ENCODE data around the gene DDX47. TPM values are rescaled to one million over a fixed set of nuclear protein-coding genes. Genes with fewer than 3 reads are reported as not detected.

The DDX47 gene
- total and polyA plus RNA-seq, 9 of the 15 experiments (the other 6 are each of a cell fraction or from before 2014, with no cell fraction given): 39.4 to 186 (median 64.4) TPM

DNA sequence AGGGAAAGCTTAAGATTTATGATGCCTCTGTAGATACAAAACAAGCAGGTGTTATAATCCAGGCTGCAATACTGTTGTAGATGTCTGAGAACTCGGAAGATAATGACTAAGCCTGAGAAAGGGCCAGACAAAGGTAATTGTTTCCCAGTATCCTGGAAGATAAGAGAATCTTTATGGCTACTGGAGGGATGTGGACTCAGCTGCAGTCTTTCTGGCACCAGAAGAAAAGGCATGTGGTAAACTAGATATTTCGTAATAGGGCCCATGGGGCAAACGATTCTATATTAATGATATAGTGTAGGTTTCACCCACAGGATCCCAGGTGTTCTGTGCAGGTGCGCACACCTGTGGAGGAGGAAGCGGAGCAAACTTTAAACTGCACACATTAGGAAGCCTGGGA lies 36.9 kb upstream of the DDX47 start:
- WGBS (ENCODE audit: insufficient coverage, low coverage, missing lambda C conversion rate): 8% methylated on average over 5 of the region's 5 CpGs
- FAIRE-seq (no peak), DNase-seq (ENCODE audit: extremely low read depth in 1 of 4, low spot score in 3 of 4) (no peak), ATAC-seq (no peak)
- no peak overlapping the region for H3K4me3 ChIP-seq
- CTCF ChIA-PET (ENCODE audit: low intra/inter-chr PET ratio): no interaction called here
- peaks cover 0 to 6% of the 10 kb centered on the region in 2 experiments; a peak in 2 of 5 replicates for H3K4me1 ChIP-seq (replicated peaks in 1 of 2; ENCODE audit: control insufficient read depth in 2 of 2, insufficient read depth in 2 of 2, low read length in 2 of 2)
- intact Hi-C loops (cut with micrococcal nuclease) (no loop called here), in situ Hi-C loops (cut with MboI) (no loop called here)
- no peaks in the 10 kb centered on the region for H3K9me1 ChIP-seq (ENCODE audit: control insufficient read depth, insufficient read depth, low read length)
- H4K20me1 ChIP-seq (replicated peaks; ENCODE audit: control insufficient read depth, insufficient read depth, low read length): no peaks in the 10 kb centered on the region
- POLR2A ChIA-PET: no interaction called here
- no peak for TF ChIP-seq HDGF (IDR thresholded peaks at IDR 0.05)
- TF ChIP-seq SOX6 (IDR thresholded peaks at IDR 0.05): peak; percentile 70
- TF ChIP-seq CEBPB (tag; IDR thresholded peaks at IDR 0.05): peak; percentile 60
- TF ChIP-seq CEBPG (CRISPR knock-in tag; IDR thresholded peaks at IDR 0.05): no peak
- TF ChIP-seq CEBPG (tag; conservative IDR thresholded peaks at IDR 0.05 in 1 of 2, IDR thresholded peaks at IDR 0.05 in 1 of 2): peak; percentile 61 to 72
- no peaks in the 10 kb centered on the region for H3K9me3 ChIP-seq (replicated peaks; ENCODE audit: control insufficient read depth, insufficient read depth, low read depth, low read length)
- no peaks in the 10 kb centered on the region for H3K79me2 ChIP-seq (ENCODE audit: control insufficient read depth, insufficient read depth, low read length)
- H3K4me2 ChIP-seq (ENCODE audit: insufficient read depth, low read length): no peak overlapping the region
- H2AFZ ChIP-seq (ENCODE audit: low read depth, low read length): no peak overlapping the region
- no TSS peak for BruUV-seq (replicated peaks)
- H3K36me3 ChIP-seq (ENCODE audit: control insufficient read depth, insufficient read depth, low read length): no peaks in the 10 kb centered on the region
- H3K27me3 ChIP-seq (ENCODE audit: control insufficient read depth in 2 of 2, insufficient read depth in 2 of 2, low read length in 2 of 2): no peaks in the 10 kb centered on the region
- no peak overlapping the region for H3K9ac ChIP-seq (ENCODE audit: insufficient read depth in 1 of 2, low read depth in 2 of 2, low read length in 2 of 2)
- H3K27ac ChIP-seq (ENCODE audit: extremely low read depth, low read depth, low read length): no peak overlapping the region

DNA sequence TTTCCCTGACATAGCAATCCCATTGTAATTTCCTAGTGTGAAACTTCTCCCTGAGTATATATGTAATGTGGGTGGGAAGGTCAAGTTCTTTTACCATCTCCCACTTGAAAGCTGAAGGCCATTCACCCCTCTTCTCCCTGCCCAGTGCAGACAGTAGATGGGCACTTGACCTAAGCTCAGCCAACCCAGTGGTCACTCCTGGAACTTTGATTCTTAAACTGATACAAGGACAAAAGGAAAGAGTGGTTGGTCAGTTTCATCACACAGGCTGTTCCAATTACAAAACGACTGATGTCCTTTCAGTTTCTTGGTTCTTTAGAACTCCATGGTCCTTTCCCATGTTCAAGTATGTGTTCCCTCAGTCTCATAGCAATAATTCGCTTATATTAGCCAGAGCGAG lies 36.1 kb upstream of the DDX47 start:
- DNase-seq (ENCODE audit: extremely low read depth in 1 of 4, low spot score in 3 of 4): no peak
- Histone ChIP-seq H3K9me3 (replicated peaks; ENCODE audit: control insufficient read depth, insufficient read depth, low read depth, low read length) (no peaks in the 10 kb centered on the region), H2AFZ (ENCODE audit: low read depth, low read length) (no peak overlapping the region), H3K27ac (ENCODE audit: extremely low read depth, low read depth, low read length) (no peak overlapping the region), H3K79me2 (ENCODE audit: control insufficient read depth, insufficient read depth, low read length) (no peaks in the 10 kb centered on the region), H3K4me2 (ENCODE audit: insufficient read depth, low read length) (no peak overlapping the region), H3K27me3 (ENCODE audit: control insufficient read depth in 2 of 2, insufficient read depth in 2 of 2, low read length in 2 of 2) (no peaks in the 10 kb centered on the region), H3K36me3 (ENCODE audit: control insufficient read depth, insufficient read depth, low read length) (no peaks in the 10 kb centered on the region), H4K20me1 (replicated peaks; ENCODE audit: control insufficient read depth, insufficient read depth, low read length) (no peaks in the 10 kb centered on the region), H3K9ac (ENCODE audit: insufficient read depth in 1 of 2, low read depth in 2 of 2, low read length in 2 of 2) (no peak overlapping the region), H3K4me3 (no peak overlapping the region), H3K9me1 (ENCODE audit: control insufficient read depth, insufficient read depth, low read length) (no peaks in the 10 kb centered on the region), H3K4me1 (replicated peaks in 1 of 2; ENCODE audit: control insufficient read depth in 2 of 2, insufficient read depth in 2 of 2, low read length in 2 of 2) (peaks cover 0 to 6% of the 10 kb centered on the region in 2 experiments; a peak in 2 of 5 replicates)
- intact Hi-C loops (cut with micrococcal nuclease) (no loop called here), in situ Hi-C loops (cut with MboI) (no loop called here)
- no peak; the same call in 2 of the 3 replicates for ATAC-seq
- WGBS (ENCODE audit: insufficient coverage, low coverage, missing lambda C conversion rate): 12% methylated on average over 3 of the region's 3 CpGs
- FAIRE-seq: no peak
- BruUV-seq (replicated peaks): no TSS peak
- ChIA-PET POLR2A (no interaction called here), CTCF (ENCODE audit: low intra/inter-chr PET ratio) (no interaction called here)
- TF ChIP-seq, protein P1, sequence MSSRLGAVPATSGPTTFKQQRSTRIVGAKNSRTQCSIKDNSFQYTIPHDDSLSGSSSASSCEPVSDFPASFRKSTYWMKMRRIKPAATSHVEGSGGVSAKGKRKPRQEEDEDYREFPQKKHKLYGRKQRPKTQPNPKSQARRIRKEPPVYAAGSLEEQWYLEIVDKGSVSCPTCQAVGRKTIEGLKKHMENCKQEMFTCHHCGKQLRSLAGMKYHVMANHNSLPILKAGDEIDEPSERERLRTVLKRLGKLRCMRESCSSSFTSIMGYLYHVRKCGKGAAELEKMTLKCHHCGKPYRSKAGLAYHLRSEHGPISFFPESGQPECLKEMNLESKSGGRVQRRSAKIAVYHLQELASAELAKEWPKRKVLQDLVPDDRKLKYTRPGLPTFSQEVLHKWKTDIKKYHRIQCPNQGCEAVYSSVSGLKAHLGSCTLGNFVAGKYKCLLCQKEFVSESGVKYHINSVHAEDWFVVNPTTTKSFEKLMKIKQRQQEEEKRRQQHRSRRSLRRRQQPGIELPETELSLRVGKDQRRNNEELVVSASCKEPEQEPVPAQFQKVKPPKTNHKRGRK (tag; IDR thresholded peaks at IDR 0.05): no peak
- TF ChIP-seq, protein P2, sequence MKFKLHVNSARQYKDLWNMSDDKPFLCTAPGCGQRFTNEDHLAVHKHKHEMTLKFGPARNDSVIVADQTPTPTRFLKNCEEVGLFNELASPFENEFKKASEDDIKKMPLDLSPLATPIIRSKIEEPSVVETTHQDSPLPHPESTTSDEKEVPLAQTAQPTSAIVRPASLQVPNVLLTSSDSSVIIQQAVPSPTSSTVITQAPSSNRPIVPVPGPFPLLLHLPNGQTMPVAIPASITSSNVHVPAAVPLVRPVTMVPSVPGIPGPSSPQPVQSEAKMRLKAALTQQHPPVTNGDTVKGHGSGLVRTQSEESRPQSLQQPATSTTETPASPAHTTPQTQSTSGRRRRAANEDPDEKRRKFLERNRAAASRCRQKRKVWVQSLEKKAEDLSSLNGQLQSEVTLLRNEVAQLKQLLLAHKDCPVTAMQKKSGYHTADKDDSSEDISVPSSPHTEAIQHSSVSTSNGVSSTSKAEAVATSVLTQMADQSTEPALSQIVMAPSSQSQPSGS (CRISPR knock-in tag; IDR thresholded peaks at IDR 0.05): no peak
- TF ChIP-seq ILK (tag; IDR thresholded peaks at IDR 0.05; ENCODE audit: borderline replicate concordance, low read depth): no peak
- TF ChIP-seq GATAD2A (IDR thresholded peaks at IDR 0.05): no peak
- TF ChIP-seq, protein P3, sequence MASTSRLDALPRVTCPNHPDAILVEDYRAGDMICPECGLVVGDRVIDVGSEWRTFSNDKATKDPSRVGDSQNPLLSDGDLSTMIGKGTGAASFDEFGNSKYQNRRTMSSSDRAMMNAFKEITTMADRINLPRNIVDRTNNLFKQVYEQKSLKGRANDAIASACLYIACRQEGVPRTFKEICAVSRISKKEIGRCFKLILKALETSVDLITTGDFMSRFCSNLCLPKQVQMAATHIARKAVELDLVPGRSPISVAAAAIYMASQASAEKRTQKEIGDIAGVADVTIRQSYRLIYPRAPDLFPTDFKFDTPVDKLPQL (IDR thresholded peaks at IDR 0.05; ENCODE audit: extremely low read depth, insufficient read length): no peak
- TF ChIP-seq, protein P4, sequence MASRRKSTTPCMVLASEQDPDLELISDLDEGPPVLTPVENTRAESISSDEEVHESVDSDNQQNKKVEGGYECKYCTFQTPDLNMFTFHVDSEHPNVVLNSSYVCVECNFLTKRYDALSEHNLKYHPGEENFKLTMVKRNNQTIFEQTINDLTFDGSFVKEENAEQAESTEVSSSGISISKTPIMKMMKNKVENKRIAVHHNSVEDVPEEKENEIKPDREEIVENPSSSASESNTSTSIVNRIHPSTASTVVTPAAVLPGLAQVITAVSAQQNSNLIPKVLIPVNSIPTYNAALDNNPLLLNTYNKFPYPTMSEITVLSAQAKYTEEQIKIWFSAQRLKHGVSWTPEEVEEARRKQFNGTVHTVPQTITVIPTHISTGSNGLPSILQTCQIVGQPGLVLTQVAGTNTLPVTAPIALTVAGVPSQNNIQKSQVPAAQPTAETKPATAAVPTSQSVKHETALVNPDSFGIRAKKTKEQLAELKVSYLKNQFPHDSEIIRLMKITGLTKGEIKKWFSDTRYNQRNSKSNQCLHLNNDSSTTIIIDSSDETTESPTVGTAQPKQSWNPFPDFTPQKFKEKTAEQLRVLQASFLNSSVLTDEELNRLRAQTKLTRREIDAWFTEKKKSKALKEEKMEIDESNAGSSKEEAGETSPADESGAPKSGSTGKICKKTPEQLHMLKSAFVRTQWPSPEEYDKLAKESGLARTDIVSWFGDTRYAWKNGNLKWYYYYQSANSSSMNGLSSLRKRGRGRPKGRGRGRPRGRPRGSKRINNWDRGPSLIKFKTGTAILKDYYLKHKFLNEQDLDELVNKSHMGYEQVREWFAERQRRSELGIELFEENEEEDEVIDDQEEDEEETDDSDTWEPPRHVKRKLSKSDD (conservative IDR thresholded peaks at IDR 0.05; ENCODE audit: low read length): no peak
